H1 (cell line): ENCODE measurements around the gene S100G. TPM values are rescaled to one million over a fixed set of nuclear protein-coding genes. Genes with fewer than 3 reads are reported as not detected.

Experiments
- CHD2 ChIP-seq: IDR thresholded peaks from 2 replicates; pipeline ENCODE4 v1.6.1; 2012; ENCODE audit warnings: low read length, improper control_type of control experiment
- CREB1 ChIP-seq: IDR thresholded peaks from 2 replicates; pipeline ENCODE4 v1.6.1; 2012; ENCODE audit warnings: inconsistent platforms
- SP2 ChIP-seq: IDR thresholded peaks from 2 replicates; pipeline ENCODE4 v1.6.1; 2012; ENCODE audit warnings: mild to moderate bottlenecking, low read length, inconsistent platforms
- SP4 ChIP-seq: IDR thresholded peaks from 2 replicates; pipeline ENCODE4 v1.6.1; 2012; ENCODE audit warnings: low read length, inconsistent platforms
- polyA plus RNA-seq, 7 experiments: library from polyadenylated mRNA; depleted of rRNA in 3 of 7; stranded (reverse) in 5 of 7; unstranded in 2 of 7; fragments of >200 nt in 5 of 7; fragments of 200-250 nt in 2 of 7; gene quantifications; 1 replicate in 5 of 7; 2 replicates in 1 of 7; 4 replicates in 1 of 7; pipeline versions ENCODE4 v1.2.1 to v1.2.3, GENCODE V29; 2011 to 2013; ENCODE audit warnings: missing spikeins in 2 of 7, mixed read lengths in 2 of 7
- total RNA-seq: library from RNA; stranded (reverse); fragmentation: NEBNext Ultra II Directional; extraction: Animal tissue kit (Norgen Biotek cat#: 25700); gene quantifications from 2 replicates; pipeline ENCODE4 v1.2.1, GENCODE V29; 2021

Gene S100G
- total and polyA plus RNA-seq, 2 of the 8 experiments (the other 6 are each of a cell fraction or from before 2014, with no cell fraction given) = not detected

- TF ChIP-seq CREB1 (no peak), SP4 (no peak), CHD2 (no peak), SP2 (no peak)
- TF ChIP-seq, all 59 proteins: peak for 0
Observed at GRCh38 chrX:16687514-16687913, 37.6 kb downstream of the S100G start (continued).
